Spleen (tissue), 11 donors: ENCODE results near the gene TMEM18. TPM values are rescaled to one million over a fixed set of nuclear protein-coding genes. Genes with fewer than 3 reads are reported as not detected.

Experiments
- DNase-seq: peaks from one replicate; pipeline ENCODE4 v3.0.0-alpha.2; 2020
- H3K27ac ChIP-seq, 8 donors: fragments of 200-600 bp; sonication (generic) in 7 of 8; 1 replicate in 4 of 8; 2 replicates in 4 of 8; pipeline versions ENCODE4 v1.5.0 to v1.8.0; 2016 to 2021; ENCODE audit warnings: inconsistent platforms in 4 of 8, mild to moderate bottlenecking in 4 of 8, moderate library complexity in 1 of 8
- H3K27me3 ChIP-seq, 7 donors: fragments of 200-600 bp; sonication (generic) in 6 of 7; replicated peaks in 1 of 7; 1 replicate in 4 of 7; 2 replicates in 3 of 7; pipeline versions ENCODE4 v1.5.0 to v1.8.0; 2016 to 2021; ENCODE audit warnings: inconsistent platforms in 3 of 7, mild to moderate bottlenecking in 1 of 7
- H3K36me3 ChIP-seq, 6 donors: fragments of 200-600 bp; sonication (generic) in 5 of 6; 1 replicate in 4 of 6; 2 replicates in 2 of 6; pipeline versions ENCODE4 v1.5.0 to v1.8.0; 2016 to 2021; ENCODE audit warnings: inconsistent platforms in 2 of 6
- H3K4me1 ChIP-seq, 6 donors: fragments of 200-600 bp; sonication (generic) in 5 of 6; 1 replicate in 3 of 6; 2 replicates in 3 of 6; pipeline versions ENCODE4 v1.5.0 to v1.8.0; 2016 to 2021; ENCODE audit warnings: inconsistent platforms in 3 of 6
- H3K4me3 ChIP-seq, 8 donors: fragments of 200-600 bp; sonication (generic) in 7 of 8; 1 replicate in 4 of 8; 2 replicates in 4 of 8; pipeline versions ENCODE4 v1.5.0 to v1.8.0; 2016 to 2021; ENCODE audit warnings: inconsistent platforms in 4 of 8, mild to moderate bottlenecking in 4 of 8, moderate library complexity in 2 of 8
- H3K9me3 ChIP-seq, 8 donors: fragments of 200-600 bp; sonication (generic) in 7 of 8; 1 replicate in 4 of 8; 2 replicates in 4 of 8; pipeline versions ENCODE4 v1.5.0 to v1.8.0; 2016 to 2021; ENCODE audit warnings: inconsistent platforms in 4 of 8
- POLR2A ChIP-seq, 3 donors: fragments of 450-650 bp; IDR thresholded peaks; one replicate each; pipeline ENCODE4 v1.5.1; 2017; ENCODE audit warnings: antibody characterized with exemption in 3 of 3, mild to moderate bottlenecking in 1 of 3
- POLR2AphosphoS5 ChIP-seq, 3 donors: sonication (generic); formaldehyde crosslinking; IDR thresholded peaks; one replicate each; pipeline ENCODE4 v1.5.1; 2017; ENCODE audit warnings: antibody characterized with exemption in 3 of 3
- WGBS, 5 donors: extraction: QIAGEN DNeasy Blood & Tissue Kit in 3 of 5; methylation state at CpG; one replicate each; pipeline versions ENCODE4 v1.1.5 to v1.1.7; 2013 to 2018; 5-methylcytosine and 5-hydroxymethylcytosine counted together
- intact Hi-C: fragments of 100-400 bp; cut with DNase I; formaldehyde crosslinking; loops from one replicate; pipeline ENCODE4 v1.15.0; 2023; ENCODE audit warnings: low total_unique reads
- polyA plus RNA-seq, 3 donors: library from polyadenylated mRNA; stranded (reverse); fragments of 200-250 nt; gene quantifications; one replicate each; pipeline ENCODE4 v1.2.1, GENCODE V29; 2013
- total RNA-seq, 7 donors: library from RNA; depleted of rRNA in 3 of 7; stranded (reverse); fragments of >200 nt in 3 of 7; fragmentation: NEBNext Ultra II Directional in 4 of 7; extraction: Animal tissue kit (Norgen Biotek cat#: 25700) in 4 of 7; gene quantifications; one replicate each; pipeline versions ENCODE4 v1.1.0 to v1.2.1, GENCODE V29; 2016 to 2021
- TF ChIP-seq, protein P1 (sequence below), 11 experiments: fragments of 200-600 bp in 7 of 11; fragments of 450-650 bp in 4 of 11; sonication (generic) in 4 of 11; IDR thresholded peaks in 8 of 11; conservative IDR thresholded peaks in 3 of 11; 1 replicate in 7 of 11; 2 replicates in 4 of 11; pipeline versions ENCODE4 v1.4.0 to v1.8.0; 2016 to 2021; ENCODE audit warnings: antibody characterized with exemption in 11 of 11, inconsistent platforms in 4 of 11, mild to moderate bottlenecking in 1 of 11
- donor health status: healthy with polysubstance abuse.
- donor health status: DM: no; HTN: no; CAD: no; lungs with moderate emphysema.
- donor health status: DM: no; HTN: no; CAD: no.
- donor health status: Bipolar disorder and iron deficiency.
- donor health status: healthy.
- donor health status: DM: no; HTN: no; CAD: no.
- donor health status: DM: yes; HTN: yes; CAD: no.

Gene TMEM18
- total and polyA plus RNA-seq, 10 donors: 20.0 to 29.3 (median 22.6) TPM

DNA sequence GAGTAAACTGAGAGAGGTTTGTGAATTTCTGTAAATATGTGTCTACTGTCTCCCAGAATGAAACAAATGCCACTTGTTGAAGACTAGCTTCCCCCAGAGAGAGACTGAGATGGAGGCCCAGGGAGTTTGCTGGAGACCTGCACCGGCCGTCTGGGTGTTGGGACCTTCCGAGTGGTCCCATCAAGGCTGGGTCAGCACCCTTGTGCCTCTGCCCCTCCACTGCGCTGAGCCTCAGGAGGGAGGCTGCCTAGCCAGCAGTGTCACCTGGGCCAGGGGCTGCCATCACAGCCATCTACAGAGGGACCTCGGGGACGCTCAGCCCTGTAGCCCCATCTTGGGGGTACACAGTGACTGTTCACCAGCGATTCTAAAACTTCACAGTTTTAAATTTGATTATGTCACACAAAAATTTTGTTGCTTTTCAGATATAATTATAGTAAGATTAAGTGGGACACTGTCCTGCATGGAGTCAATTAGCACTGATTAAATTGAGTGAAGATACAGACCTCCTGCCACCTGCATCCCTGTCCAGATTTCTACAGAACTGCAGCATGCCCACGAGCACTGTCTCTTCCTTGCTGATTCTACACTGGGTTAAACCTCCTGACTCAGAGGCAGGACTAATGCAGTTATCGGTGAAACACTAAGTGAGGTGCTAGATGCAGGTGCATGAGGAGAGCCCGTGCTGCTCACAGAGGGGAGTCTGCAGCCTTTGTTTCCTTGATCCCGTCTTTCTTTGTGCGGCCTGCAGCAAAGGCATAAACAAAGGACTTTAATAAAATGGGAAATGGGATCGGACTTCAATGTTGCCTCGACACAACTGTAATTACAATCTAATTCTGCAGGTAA, 50.5 kb downstream of the TMEM18 start:
- DNase-seq: no peak
- no peaks in the 10 kb centered on the region for H3K4me1 ChIP-seq
- no peak overlapping the region for H3K27ac ChIP-seq
- no peaks in the 10 kb centered on the region for H3K36me3 ChIP-seq
- WGBS, 5 donors: 82 to 89% (median 84%) methylated on average over 13 to 14 of the region's 14 CpGs
- intact Hi-C loops: no loop called here
- TF ChIP-seq POLR2AphosphoS5 (IDR thresholded peaks at IDR 0.05) (no peak), POLR2A (IDR thresholded peaks at IDR 0.05) (no peak)
- TF ChIP-seq, protein P1, sequence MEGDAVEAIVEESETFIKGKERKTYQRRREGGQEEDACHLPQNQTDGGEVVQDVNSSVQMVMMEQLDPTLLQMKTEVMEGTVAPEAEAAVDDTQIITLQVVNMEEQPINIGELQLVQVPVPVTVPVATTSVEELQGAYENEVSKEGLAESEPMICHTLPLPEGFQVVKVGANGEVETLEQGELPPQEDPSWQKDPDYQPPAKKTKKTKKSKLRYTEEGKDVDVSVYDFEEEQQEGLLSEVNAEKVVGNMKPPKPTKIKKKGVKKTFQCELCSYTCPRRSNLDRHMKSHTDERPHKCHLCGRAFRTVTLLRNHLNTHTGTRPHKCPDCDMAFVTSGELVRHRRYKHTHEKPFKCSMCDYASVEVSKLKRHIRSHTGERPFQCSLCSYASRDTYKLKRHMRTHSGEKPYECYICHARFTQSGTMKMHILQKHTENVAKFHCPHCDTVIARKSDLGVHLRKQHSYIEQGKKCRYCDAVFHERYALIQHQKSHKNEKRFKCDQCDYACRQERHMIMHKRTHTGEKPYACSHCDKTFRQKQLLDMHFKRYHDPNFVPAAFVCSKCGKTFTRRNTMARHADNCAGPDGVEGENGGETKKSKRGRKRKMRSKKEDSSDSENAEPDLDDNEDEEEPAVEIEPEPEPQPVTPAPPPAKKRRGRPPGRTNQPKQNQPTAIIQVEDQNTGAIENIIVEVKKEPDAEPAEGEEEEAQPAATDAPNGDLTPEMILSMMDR (IDR thresholded peaks at IDR 0.05 in 8 of 11, conservative IDR thresholded peaks at IDR 0.05 in 3 of 11): no peak
- H3K27me3 ChIP-seq: no peaks in the 10 kb centered on the region
- peaks cover 0 to 3% (median 0%) of the 10 kb centered on the region in 8 donors for H3K9me3 ChIP-seq
- no peak overlapping the region for H3K4me3 ChIP-seq

DNA sequence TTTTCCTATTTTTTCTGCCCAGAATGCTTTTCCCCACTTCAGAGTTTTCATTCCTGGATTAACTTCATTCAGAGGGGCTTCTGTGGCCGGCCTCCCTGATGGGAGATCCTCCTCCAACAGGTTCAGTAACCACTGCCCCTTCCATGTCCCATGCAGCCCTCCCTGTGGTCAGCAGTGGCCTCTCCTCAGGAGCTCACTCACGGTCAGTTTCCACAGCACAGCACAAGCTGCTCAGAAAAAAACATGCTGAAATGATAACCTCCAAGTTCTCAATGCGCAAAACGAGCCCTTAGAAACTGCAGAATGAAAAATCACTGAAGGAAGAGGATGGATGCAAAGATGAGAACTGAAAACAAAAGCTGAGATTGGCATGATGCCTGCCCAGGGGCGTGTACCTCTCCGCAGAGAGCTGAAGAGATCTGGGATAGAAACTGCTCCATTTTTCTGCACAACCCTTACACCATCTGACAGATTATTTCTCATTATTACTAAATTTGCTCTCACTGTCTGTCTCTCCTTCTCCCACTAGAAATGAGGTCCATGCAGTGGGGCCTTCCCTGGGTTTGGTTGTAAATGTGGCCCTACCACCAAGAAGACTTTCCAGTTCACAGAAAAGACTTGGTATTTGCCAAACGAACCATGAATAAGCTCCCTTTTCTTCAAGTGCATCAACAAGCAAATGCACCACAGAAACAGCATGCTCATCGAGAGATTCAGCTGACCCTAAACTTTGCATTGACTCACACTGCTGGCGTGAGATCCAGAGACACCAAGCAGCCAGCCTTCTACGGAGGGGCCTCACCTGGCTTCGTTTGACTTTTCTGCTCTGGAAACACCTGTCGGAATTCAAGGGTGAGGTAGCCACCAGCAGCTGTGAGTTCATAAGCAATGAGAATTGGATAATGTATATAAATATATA, 51.5 kb downstream of the TMEM18 start:
- WGBS, 5 donors: 77 to 82% (median 79%) methylated on average over 12 of the region's 12 CpGs
- no peak overlapping the region for H3K27ac ChIP-seq
- H3K4me1 ChIP-seq: no peaks in the 10 kb centered on the region
- no peaks in the 10 kb centered on the region for H3K27me3 ChIP-seq
- TF ChIP-seq POLR2A (IDR thresholded peaks at IDR 0.05) (no peak), POLR2AphosphoS5 (IDR thresholded peaks at IDR 0.05) (no peak)
- TF ChIP-seq, protein P1 (IDR thresholded peaks at IDR 0.05 in 8 of 11, conservative IDR thresholded peaks at IDR 0.05 in 3 of 11): no peak
- no peaks in the 10 kb centered on the region for H3K36me3 ChIP-seq
- intact Hi-C loops: no loop called here
- DNase-seq: no peak
- H3K4me3 ChIP-seq: no peak overlapping the region
- H3K9me3 ChIP-seq: peaks cover 0 to 3% (median 0%) of the 10 kb centered on the region in 8 donors

DNA sequence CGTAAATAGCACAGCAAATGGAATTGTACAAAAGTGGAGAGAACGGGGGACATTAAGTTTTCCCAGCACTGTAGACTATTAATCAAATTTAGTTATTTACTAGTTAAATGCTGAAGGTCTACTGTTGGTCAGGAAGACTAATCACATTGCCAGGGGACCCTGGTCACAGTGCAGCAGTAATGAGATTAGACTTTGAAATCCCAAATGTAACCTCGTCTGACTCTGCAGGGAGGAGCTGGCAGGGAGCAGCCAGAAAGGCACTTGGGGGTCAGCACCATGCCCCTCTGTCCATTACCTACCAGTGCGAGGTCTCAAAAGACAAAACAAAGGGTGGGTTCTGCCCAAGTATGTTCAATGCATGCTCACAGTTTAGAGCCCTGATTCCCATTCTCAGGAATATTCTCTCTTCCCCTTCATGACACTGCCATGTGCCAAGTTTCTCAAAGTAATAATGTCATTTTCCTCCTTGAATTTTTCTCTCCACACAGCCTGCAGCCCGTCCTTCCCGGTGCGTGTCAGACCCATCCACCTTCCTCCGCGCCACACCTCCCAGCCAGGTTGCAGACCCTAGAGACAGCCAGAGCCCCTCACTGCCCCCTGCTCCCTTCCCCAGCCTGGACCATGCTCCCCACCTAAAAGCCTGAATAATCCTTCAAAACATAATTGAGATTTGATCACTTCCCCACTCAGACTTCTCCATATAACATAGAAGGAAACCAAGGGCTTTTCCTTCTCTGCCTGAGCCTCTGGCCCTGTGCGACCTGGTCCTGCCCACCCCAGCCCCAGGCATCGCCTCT, 52.5 kb downstream of the TMEM18 start:
- 72 to 79% (median 76%) methylated on average over 11 of the region's 11 CpGs for WGBS, 5 donors
- Histone ChIP-seq H3K9me3 (peaks cover 0 to 4% (median 0%) of the 10 kb centered on the region in 8 donors), H3K4me3 (no peak overlapping the region), H3K4me1 (no peaks in the 10 kb centered on the region), H3K27me3 (no peaks in the 10 kb centered on the region), H3K36me3 (no peaks in the 10 kb centered on the region), H3K27ac (no peak overlapping the region)
- TF ChIP-seq, protein P1 (IDR thresholded peaks at IDR 0.05 in 8 of 11, conservative IDR thresholded peaks at IDR 0.05 in 3 of 11): no peak
- no peak for TF ChIP-seq POLR2A (IDR thresholded peaks at IDR 0.05)
- TF ChIP-seq POLR2AphosphoS5 (IDR thresholded peaks at IDR 0.05): no peak
- no peak for DNase-seq
- intact Hi-C loops: no loop called here
